ENCODE results near the gene SPRTN. TPM values are rescaled to one million over a fixed set of nuclear protein-coding genes. Genes with fewer than 3 reads are reported as not detected.

Gene SPRTN
- total and polyA plus RNA-seq, 5 experiments from 2014 or later = 10.4 to 16.3 (median 10.9) TPM

Other genes starting within 250 kb of the SPRTN start
- not detected for gene TRIM67, start 176.2 kb upstream of the SPRTN start, total RNA-seq
- gene TRIM67, start 176.2 kb upstream of the SPRTN start, polyA plus RNA-seq = not detected
- 10 to 100 TPM; 34.5 to 38.6 TPM for gene GNPAT, start 97.1 kb upstream of the SPRTN start, total RNA-seq
- 10 to 100 TPM; 23.3 to 34.7 (median 27.3) TPM for gene GNPAT, start 97.1 kb upstream of the SPRTN start, polyA plus RNA-seq
- 10 to 100 TPM; 31.4 to 32.1 TPM for gene EXOC8, start 441 bp upstream of the SPRTN start, total RNA-seq
- gene EXOC8, start 441 bp upstream of the SPRTN start, polyA plus RNA-seq = 1 to 10 TPM; 1.9 to 3.0 (median 2.5) TPM
- gene EGLN1, start 84.0 kb downstream of the SPRTN start, total RNA-seq = 10 to 100 TPM; 32.1 to 32.7 TPM
- 10 to 100 TPM; 17.8 to 27.3 (median 22.8) TPM for gene EGLN1, start 84.0 kb downstream of the SPRTN start, polyA plus RNA-seq
- gene TSNAX, start 190.4 kb downstream of the SPRTN start, total RNA-seq = 10 to 100 TPM; 54.0 to 56.9 TPM
- 10 to 100 TPM; 80.9 to 99.7 (median 99.6) TPM for gene TSNAX, start 190.4 kb downstream of the SPRTN start, polyA plus RNA-seq

Measured in naive thymus-derived CD8-positive, alpha-beta T cell (primary cell).